BLaER1 treated with 17β-estradiol and CSF1 and Interleukin-3, amounts not matched to agents 10 nM and 100 nM (cell line): ENCODE measurements around the gene TMEM237.
A peak's percentile ranks its signal among the peaks of the same experiment; 100 is the strongest.
"Not testable (repeated sequence)": the region's sequence is repeated elsewhere in the genome, so short reads cannot be mapped to it uniquely, and the experiment has no call there.

Experiments
- H3K27ac ChIP-seq, 11 experiments: shearing (Covaris generic); formaldehyde crosslinking; 2 replicates each; pipeline ENCODE4 v1.8.1; 2022
- H3K27me3 ChIP-seq, 11 experiments: shearing (Covaris generic); formaldehyde crosslinking; 2 replicates each; pipeline ENCODE4 v1.8.1; 2022
- H3K36me3 ChIP-seq, 11 experiments: shearing (Covaris generic); formaldehyde crosslinking; 2 replicates each; pipeline ENCODE4 v1.8.1; 2022
- H3K4me1 ChIP-seq, 10 experiments: shearing (Covaris generic); formaldehyde crosslinking; 2 replicates each; pipeline ENCODE4 v1.8.1; 2022
- H3K4me2 ChIP-seq, 11 experiments: shearing (Covaris generic); formaldehyde crosslinking; 2 replicates each; pipeline ENCODE4 v1.8.1; 2022
- H3K4me3 ChIP-seq, 10 experiments: shearing (Covaris generic); formaldehyde crosslinking; 2 replicates each; pipeline ENCODE4 v1.8.1; 2022
- H3K9ac ChIP-seq, 11 experiments: shearing (Covaris generic); formaldehyde crosslinking; 2 replicates each; pipeline ENCODE4 v1.8.1; 2022
- H3K9me3 ChIP-seq, 11 experiments: shearing (Covaris generic); formaldehyde crosslinking; replicated peaks in 1 of 11; 2 replicates each; pipeline ENCODE4 v1.8.1; 2022
- H4K20me1 ChIP-seq, 11 experiments: shearing (Covaris generic); formaldehyde crosslinking; 2 replicates each; pipeline ENCODE4 v1.8.1; 2022
- Cebpa-rat ChIP-seq, 11 experiments: shearing (Covaris generic); IDR thresholded peaks; 2 replicates each; pipeline ENCODE4 v1.8.1; 2022

Gene TMEM237, protein sequence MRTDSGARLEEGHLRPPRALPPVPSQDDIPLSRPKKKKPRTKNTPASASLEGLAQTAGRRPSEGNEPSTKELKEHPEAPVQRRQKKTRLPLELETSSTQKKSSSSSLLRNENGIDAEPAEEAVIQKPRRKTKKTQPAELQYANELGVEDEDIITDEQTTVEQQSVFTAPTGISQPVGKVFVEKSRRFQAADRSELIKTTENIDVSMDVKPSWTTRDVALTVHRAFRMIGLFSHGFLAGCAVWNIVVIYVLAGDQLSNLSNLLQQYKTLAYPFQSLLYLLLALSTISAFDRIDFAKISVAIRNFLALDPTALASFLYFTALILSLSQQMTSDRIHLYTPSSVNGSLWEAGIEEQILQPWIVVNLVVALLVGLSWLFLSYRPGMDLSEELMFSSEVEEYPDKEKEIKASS

DNA sequence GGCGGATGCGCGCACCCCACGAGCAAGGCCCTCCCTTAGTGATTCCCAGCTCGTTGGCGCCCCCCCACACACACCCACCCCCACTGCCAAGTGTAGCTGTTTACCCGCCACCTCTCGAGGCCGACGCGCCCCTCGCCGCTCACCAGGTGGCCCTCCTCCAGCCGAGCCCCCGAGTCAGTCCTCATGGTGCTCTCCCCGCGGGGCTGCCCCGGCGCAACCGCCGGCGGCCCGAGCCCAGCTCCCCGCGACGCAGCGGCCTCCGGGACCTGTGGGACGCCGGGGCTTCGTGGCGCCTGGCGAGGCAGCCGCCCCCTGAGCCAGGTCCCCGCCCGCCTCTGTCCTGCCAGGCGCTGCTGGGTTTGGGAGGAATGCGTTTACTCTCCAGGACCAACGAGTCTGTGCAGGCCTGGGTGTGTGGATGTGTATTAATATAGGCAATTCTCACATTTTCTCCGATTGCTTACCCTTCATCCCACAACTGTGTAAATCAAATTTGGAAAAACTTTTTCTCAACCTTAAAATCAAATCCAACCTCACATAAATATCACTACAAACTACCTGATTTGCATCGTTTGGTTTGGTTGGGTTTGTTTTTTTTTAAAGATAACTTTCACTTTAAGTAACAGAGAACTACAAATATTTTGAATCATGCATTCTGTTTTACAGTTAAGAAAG, at the start of gene TMEM237:
Gene TMEM237 (minus strand): TSS at position 288 of the 675 bp plus-strand sequence. CDS start 103 bp downstream, at position 185.
- Histone ChIP-seq H3K9ac (peak within 1 kb of the TSS; percentile 86 to 91 (median 90)), H3K9me3 (no peaks in the 10 kb centered on the region), H3K4me3 (peak within 1 kb of the TSS; percentile 80 to 95 (median 88)), H3K27me3 (no peaks in the 10 kb centered on the region), H4K20me1 (no peaks in the 10 kb centered on the region), H3K36me3 (peaks cover 0 to 13% (median 6%) of the 10 kb centered on the region in 11 experiments; a peak in 12 of 22 replicates), H3K27ac (peak within 1 kb of the TSS; percentile 69 to 91 (median 88)), H3K4me2 (peak within 1 kb of the TSS; percentile 84 to 95 (median 90)), H3K4me1 (peaks cover 10 to 18% (median 14%) of the 10 kb centered on the region in 10 experiments; a peak in 19 of 20 replicates)
- no peak for TF ChIP-seq Cebpa-rat (IDR thresholded peaks at IDR 0.05)

DNA sequence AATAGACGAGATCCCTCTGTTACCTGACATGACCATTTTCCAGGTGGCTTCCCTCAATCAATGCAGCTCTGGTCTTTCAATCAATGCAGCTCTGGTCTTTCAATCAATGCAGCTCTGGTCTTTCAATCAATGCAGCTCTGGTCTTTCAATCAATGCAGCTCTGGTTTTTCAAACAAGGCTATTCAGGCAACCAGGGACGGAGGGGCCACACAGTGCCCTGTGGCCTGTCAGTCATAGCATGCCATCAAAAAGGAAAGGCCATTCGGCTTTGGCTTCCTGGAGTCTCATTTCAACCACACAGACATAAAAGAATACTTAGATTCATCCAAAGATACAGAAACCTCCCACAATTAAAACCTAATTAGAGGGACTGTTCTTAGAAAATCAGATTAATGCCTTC, 41.9 kb upstream of the TMEM237 start:
- H3K4me3 ChIP-seq: no peak overlapping the region
- no peak overlapping the region for H3K27ac ChIP-seq
- no peaks in the 10 kb centered on the region for H4K20me1 ChIP-seq

DNA sequence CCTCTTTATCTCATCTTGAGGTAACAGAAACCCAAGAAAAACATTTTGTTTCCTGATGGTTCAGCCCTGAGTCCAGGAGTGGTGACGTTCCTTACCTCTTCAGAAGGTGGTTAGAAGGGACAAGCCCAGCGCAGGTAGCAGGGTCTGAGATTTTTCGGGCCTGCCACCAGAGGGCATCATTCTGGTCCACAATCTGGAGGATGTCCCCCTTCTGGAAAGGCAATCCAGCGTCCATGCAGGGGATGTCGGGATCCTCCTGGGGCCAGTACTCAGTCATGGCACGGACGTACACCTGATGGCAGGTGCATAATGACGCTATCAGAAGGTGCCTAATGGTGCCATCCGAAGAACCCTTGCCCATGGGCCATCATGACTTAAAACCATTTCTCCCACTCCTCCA, 37.4 kb upstream of the TMEM237 start:
- no peak for TF ChIP-seq Cebpa-rat (IDR thresholded peaks at IDR 0.05)
- Histone ChIP-seq H3K9me3 (no peaks in the 10 kb centered on the region), H3K4me1 (peaks cover 0 to 8% (median 2%) of the 10 kb centered on the region in 10 experiments; a peak in 5 of 20 replicates), H3K27me3 (no peaks in the 10 kb centered on the region), H4K20me1 (no peaks in the 10 kb centered on the region), H3K9ac (no peak overlapping the region), H3K27ac (no peak overlapping the region), H3K36me3 (no peaks in the 10 kb centered on the region), H3K4me2 (no peak overlapping the region), H3K4me3 (no peak overlapping the region)

More for the DNA sequence above, 41.9 kb upstream of the TMEM237 start:
- no peak overlapping the region for H3K9ac ChIP-seq
- no peaks in the 10 kb centered on the region for H3K27me3 ChIP-seq
- no peaks in the 10 kb centered on the region for H3K4me1 ChIP-seq
- H3K9me3 ChIP-seq: no peaks in the 10 kb centered on the region
- no peak for TF ChIP-seq Cebpa-rat (IDR thresholded peaks at IDR 0.05)
- no peaks in the 10 kb centered on the region for H3K36me3 ChIP-seq
- H3K4me2 ChIP-seq: no peak overlapping the region

DNA sequence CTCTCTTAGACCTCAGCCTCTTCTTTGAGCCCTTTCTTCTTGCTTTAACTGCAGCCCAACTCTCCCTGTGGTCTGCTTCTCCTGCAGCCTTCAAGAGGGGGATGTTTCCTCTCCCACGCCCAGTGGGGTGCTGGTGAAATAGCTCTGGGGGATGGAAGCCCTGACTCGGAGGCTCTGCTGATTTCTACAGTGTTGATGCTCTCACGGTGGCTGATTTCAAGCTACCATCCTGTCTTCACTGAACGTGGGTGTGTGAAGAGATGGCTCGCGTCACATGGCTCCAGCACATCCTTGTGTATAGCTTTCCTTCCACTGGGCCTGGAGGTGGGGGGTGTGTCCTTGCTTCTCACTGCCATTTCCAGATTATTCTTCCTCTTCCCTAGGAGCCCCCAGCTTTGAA, 35.1 kb upstream of the TMEM237 start:
- Histone ChIP-seq H3K9ac (no peak overlapping the region), H3K4me3 (no peak overlapping the region), H3K4me1 (peaks cover 0 to 8% (median 2%) of the 10 kb centered on the region in 10 experiments; a peak in 5 of 20 replicates), H3K36me3 (no peaks in the 10 kb centered on the region), H3K27ac (no peak overlapping the region), H3K4me2 (no peak overlapping the region), H3K9me3 (no peaks in the 10 kb centered on the region), H4K20me1 (no peaks in the 10 kb centered on the region), H3K27me3 (no peaks in the 10 kb centered on the region)
- no peak for TF ChIP-seq Cebpa-rat (IDR thresholded peaks at IDR 0.05)

DNA sequence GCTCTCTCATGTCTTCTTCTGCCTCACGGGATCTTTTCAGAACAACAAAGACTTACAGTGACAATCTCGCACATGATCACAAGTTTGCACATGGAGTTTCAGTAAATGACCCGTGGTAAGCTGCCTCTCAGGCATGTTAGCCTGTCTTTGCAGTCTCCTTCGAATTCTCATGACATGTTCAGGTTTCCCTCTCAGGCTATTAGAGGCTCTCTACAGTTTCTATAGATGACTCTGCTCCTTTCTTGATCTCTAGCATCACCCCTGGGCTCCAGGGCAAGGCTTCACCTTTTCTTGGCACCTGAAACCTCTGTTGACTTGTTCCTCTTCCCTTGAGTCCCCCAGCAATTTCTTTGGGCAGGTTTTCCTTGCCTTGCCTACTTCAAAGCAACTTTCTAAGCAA, 32.2 kb upstream of the TMEM237 start:
- no peak overlapping the region for H3K9ac ChIP-seq
- no peaks in the 10 kb centered on the region for H4K20me1 ChIP-seq
- TF ChIP-seq Cebpa-rat (IDR thresholded peaks at IDR 0.05): no peak
- peaks cover 0 to 11% (median 8%) of the 10 kb centered on the region in 11 experiments; a peak in 8 of 22 replicates for H3K9me3 ChIP-seq
- H3K36me3 ChIP-seq: no peaks in the 10 kb centered on the region
- peaks cover 0 to 8% (median 2%) of the 10 kb centered on the region in 10 experiments; a peak in 5 of 20 replicates for H3K4me1 ChIP-seq
- H3K27ac ChIP-seq: no peak overlapping the region
- no peak overlapping the region for H3K4me3 ChIP-seq
- H3K27me3 ChIP-seq: no peaks in the 10 kb centered on the region
- no peak overlapping the region for H3K4me2 ChIP-seq

DNA sequence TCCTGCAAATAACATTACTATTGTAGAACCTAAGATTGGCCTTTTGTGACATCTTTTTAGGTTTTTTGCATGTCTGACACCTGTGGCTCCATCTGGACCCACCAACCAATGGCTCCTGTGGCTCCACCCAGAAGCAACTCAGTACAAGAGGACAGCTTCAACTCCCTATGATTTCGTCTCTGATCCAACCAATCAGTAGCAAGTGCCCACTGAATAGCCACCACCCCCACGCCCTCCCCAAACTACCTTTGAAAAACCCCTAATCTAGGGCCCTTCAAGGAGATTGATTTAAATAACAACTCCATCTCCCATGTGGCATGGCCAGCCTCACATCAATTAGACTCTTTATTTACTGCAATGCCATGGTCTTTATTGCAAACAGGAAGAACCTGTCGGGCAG, 31.5 kb upstream of the TMEM237 start:
- H3K27ac ChIP-seq: no peak overlapping the region
- H3K36me3 ChIP-seq: no peaks in the 10 kb centered on the region
- TF ChIP-seq Cebpa-rat (IDR thresholded peaks at IDR 0.05): no peak
- no peaks in the 10 kb centered on the region for H4K20me1 ChIP-seq
- H3K27me3 ChIP-seq: no peaks in the 10 kb centered on the region
- H3K9me3 ChIP-seq: peaks cover 0 to 11% (median 8%) of the 10 kb centered on the region in 11 experiments; a peak in 8 of 22 replicates
- no peak overlapping the region for H3K4me3 ChIP-seq
- H3K4me1 ChIP-seq: peaks cover 0 to 8% (median 2%) of the 10 kb centered on the region in 10 experiments; a peak in 5 of 20 replicates
- H3K4me2 ChIP-seq: no peak overlapping the region
- H3K9ac ChIP-seq: no peak overlapping the region

DNA sequence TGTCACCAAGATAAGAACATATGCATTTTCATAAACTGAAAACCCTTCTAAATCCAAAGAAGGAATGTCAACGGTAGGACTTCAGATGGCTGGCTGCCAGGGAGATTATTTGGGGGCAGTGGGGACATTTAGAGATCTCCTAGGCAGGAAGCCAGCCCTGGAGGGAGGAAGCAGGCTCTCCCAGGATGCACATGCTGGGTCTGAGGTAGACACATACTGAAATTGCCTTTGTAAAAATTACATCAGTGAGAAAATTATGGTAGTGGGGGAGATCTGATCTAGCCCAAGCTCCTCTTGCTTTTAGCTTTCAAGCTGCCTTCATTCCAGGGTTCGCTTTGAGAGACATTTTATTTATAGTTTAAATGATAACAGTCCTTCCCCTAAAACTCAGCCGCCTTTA, 31.0 kb upstream of the TMEM237 start:
- Histone ChIP-seq H3K27me3 (no peaks in the 10 kb centered on the region), H4K20me1 (no peaks in the 10 kb centered on the region), H3K9me3 (peaks cover 0 to 11% (median 8%) of the 10 kb centered on the region in 11 experiments; a peak in 8 of 22 replicates), H3K36me3 (no peaks in the 10 kb centered on the region), H3K4me2 (no peak overlapping the region), H3K4me1 (peaks cover 0 to 8% (median 2%) of the 10 kb centered on the region in 10 experiments; a peak in 5 of 20 replicates), H3K27ac (no peak overlapping the region), H3K9ac (no peak overlapping the region), H3K4me3 (no peak overlapping the region)
- TF ChIP-seq Cebpa-rat (IDR thresholded peaks at IDR 0.05): no peak

DNA sequence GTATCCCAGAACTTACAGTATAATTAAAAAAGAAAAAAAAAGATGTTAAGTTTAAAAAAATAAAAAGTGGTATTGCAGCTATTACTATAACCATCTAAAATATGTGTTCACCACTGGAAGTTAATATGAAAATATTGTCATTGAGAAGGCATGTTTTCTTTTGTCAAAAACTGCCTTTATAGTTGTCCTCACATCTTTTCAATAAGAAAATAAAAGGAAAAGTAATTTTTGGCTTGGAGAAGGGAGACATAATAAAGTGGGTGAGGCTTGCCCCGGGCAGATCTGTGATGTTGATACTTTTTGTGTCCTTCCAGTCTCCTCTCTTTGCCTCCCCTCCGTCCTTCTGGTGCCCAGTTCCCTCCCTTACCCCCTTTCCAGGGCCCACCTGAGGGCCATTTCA, 30.2 kb upstream of the TMEM237 start:
- Histone ChIP-seq H3K27me3 (no peaks in the 10 kb centered on the region), H3K27ac (no peak overlapping the region), H3K4me1 (peaks cover 0 to 8% (median 2%) of the 10 kb centered on the region in 10 experiments; a peak in 5 of 20 replicates), H3K36me3 (no peaks in the 10 kb centered on the region), H3K9me3 (peaks cover 0 to 11% (median 8%) of the 10 kb centered on the region in 11 experiments; a peak in 8 of 22 replicates), H3K4me3 (no peak overlapping the region), H4K20me1 (no peaks in the 10 kb centered on the region), H3K4me2 (no peak overlapping the region), H3K9ac (no peak overlapping the region)
- no peak for TF ChIP-seq Cebpa-rat (IDR thresholded peaks at IDR 0.05)

DNA sequence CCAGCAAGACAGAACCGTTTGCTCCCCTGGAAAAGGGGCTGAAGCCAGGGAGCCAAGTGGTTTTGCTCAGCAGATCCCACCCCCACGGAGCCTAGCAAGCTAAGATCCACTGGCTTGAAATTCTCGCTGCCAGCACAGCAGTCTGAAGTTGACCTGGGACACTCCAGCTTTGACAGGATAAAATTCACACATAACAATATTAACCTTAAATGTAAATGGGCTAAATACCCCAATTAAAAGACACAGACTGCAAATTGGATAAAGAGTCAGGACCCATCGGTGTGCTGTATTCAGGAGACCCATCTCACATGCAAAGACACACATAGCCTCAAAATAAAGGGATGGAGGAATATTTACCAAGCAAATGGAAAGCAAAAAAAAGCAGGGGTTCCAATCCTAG, 27.9 kb upstream of the TMEM237 start:
- Histone ChIP-seq H3K4me2 (peak overlapping the region in 2 of 11 experiments; percentile 12 to 15; a peak in 1 of 22 replicates), H3K9me3 (peaks cover 0 to 11% (median 8%) of the 10 kb centered on the region in 11 experiments; a peak in 8 of 22 replicates)
- not testable (repeated sequence) for H3K4me1 ChIP-seq, H3K36me3 ChIP-seq, H3K27me3 ChIP-seq, H3K9ac ChIP-seq, H3K4me3 ChIP-seq, H4K20me1 ChIP-seq, H3K27ac ChIP-seq
